ENCODE results near the gene TMTC4.

- TF ChIP-seq EP300 (IDR thresholded peaks at IDR 0.05; ENCODE audit: borderline replicate concordance), result no peak
- TF ChIP-seq NFIC (IDR thresholded peaks at IDR 0.05), result no peak
- TF ChIP-seq YY1 (IDR thresholded peaks at IDR 0.05; ENCODE audit: low read depth), result no peak
- TF ChIP-seq USF1 (IDR thresholded peaks at IDR 0.05), result no peak
- TF ChIP-seq MAX (IDR thresholded peaks at IDR 0.05), result no peak
- no peak for TF ChIP-seq REST (IDR thresholded peaks at IDR 0.05; ENCODE audit: low read depth)
- TF ChIP-seq EGR1 (IDR thresholded peaks at IDR 0.05), result no peak
- TF ChIP-seq TAF1 (IDR thresholded peaks at IDR 0.05; ENCODE audit: low read depth), result no peak
- no peak for TF ChIP-seq RAD21 (IDR thresholded peaks at IDR 0.05; ENCODE audit: low read depth)
- no peak for TF ChIP-seq TEAD4 (IDR thresholded peaks at IDR 0.05)
- TF ChIP-seq CEBPB (IDR thresholded peaks at IDR 0.05), result no peak
- TF ChIP-seq ZBTB7A (IDR thresholded peaks at IDR 0.05; ENCODE audit: low read depth), result no peak
- TF ChIP-seq TCF12 (IDR thresholded peaks at IDR 0.05; ENCODE audit: low read depth), result no peak
Observed at GRCh38 chr13:100634696-100635095, 39.9 kb downstream of the TMTC4 start.
